Epidermal melanocyte (primary cell): Measurements from ENCODE around the gene KTI12.
"Not testable (repeated sequence)": the region's sequence is repeated elsewhere in the genome, so short reads cannot be mapped to it uniquely, and the experiment has no call there.

Experiments
- DNase-seq: peaks from one replicate; pipeline ENCODE4 v3.0.0; 2011; ENCODE audit warnings: low spot score; ENCODE audit not compliant: insufficient read length

KTI12 gene

GRCh38 chr1:52033190-52034049, at the start of gene KTI12:
Gene KTI12, minus strand, starts transcription at chr1:52033810. Its CDS starts 49 bp downstream, at chr1:52033761.
- DNase-seq: peak; percentile 94

DNA sequence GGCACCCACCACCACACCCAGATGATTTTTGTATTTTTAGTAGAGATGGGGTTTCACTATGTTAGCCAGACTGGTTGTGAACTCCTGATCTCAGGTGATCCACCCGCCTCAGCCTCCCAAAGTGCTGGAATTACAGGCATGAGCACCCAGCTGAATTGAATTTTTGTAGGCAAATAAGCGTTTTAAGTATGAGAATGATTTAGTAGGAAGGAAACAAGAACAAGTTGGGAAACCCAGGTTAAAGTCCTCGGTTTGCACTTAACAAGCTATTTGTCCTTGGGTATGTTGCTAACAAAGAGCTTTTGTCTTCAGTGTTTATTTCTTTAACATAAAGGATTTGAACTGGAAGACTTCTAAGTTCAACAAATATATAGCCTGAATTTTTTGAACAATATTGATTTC, 46.4 kb upstream of the KTI12 start:
- DNase-seq: no peak

GRCh38 chr1:52077277-52077676, 43.7 kb upstream of the KTI12 start:
- DNase-seq: not testable (repeated sequence)

DNA sequence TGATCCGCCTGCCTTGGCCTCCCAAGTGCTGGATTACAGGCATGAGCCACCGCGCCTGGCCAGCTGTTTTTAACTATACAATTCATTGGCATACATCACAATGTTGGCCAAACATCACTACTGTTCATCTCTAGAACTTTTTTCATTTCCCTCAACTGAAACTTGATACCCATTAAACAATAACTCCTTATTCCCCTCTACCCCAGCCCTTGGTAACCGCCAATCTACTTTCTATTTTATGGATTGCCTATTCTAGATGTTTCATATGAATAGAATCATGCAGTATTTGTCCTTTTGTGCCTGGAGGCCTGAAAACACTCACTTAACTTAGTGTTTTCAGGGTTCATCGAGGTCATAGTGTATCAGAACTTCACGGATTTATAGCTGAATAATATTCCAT, 38.7 kb upstream of the KTI12 start:
- peak; percentile 27 for DNase-seq

DNA sequence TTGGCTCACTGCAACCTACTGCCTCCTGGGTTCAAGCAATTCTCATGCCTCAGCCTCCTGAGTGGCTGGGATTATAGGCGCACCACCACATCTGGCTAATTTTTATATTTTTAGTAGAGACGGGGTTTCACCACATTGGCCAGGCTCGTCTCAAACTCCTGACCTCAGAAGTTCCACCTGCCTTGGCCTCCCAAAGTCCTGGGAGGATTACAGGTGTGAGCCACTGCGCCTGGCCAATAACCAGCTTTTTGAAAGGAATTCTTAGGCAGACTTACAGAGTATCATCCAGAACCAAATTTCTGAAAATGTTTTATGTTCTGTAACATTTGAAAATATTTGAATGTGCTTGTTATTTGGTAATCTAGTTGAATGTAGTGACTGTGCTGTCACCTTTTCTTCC, 37.1 kb upstream of the KTI12 start:
- no peak for DNase-seq

- DNase-seq: no peak
These were observed 29.6 kb upstream of the KTI12 start for GRCh38 chr1:52063192-52063591.

- DNase-seq: no peak
These were observed 27.2 kb upstream of the KTI12 start for GRCh38 chr1:52060822-52061221.

DNA sequence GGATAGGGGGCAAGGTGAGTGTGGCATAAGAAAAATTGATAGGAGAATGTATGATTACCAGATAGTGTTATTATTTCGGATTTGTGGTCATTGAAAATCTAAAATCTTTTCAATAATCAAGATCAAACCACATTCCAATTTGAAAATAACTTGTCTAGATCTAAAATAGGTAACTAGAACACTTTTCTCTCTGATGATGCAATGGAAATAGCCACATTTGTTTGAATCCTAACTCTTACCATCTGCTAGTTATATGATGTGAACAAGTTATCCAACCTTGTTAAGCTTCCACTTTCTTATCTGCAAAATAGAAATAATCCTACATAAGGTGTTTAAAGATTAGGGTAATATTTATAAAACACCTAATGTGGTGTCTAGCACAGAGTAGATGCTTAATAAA, 26.3 kb upstream of the KTI12 start:
- DNase-seq: no peak

GRCh38 chr1:52059321-52059720, 25.7 kb upstream of the KTI12 start:
- DNase-seq: no peak

- DNase-seq: no peak
These were observed 24.3 kb upstream of the KTI12 start for GRCh38 chr1:52057876-52058415.

- DNase-seq: no peak
These were observed 23.6 kb upstream of the KTI12 start for GRCh38 chr1:52057255-52057654.

DNA sequence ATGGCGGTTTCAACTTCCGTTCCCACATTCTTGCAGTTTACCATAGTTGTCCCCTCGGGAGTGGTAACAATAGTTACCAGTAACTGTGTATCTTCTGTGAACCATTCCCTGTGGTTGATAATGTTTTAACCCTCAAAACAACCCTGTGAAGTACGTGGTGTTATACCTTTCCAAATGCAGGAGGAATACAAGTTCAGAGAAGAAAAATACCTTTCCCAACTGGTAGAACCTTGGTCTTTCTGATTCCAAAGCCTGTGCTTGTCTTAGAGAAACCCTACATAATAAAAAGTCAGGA, 23.3 kb upstream of the KTI12 start:
- DNase-seq: no peak

- peak; percentile 88 for DNase-seq
These were observed 22.7 kb upstream of the KTI12 start, which contains the start of gene BTF3L4 for GRCh38 chr1:52056163-52056936. Gene BTF3L4, plus strand, starts transcription at chr1:52056295. Its CDS starts 3,553 bp downstream, at chr1:52059848.

DNA sequence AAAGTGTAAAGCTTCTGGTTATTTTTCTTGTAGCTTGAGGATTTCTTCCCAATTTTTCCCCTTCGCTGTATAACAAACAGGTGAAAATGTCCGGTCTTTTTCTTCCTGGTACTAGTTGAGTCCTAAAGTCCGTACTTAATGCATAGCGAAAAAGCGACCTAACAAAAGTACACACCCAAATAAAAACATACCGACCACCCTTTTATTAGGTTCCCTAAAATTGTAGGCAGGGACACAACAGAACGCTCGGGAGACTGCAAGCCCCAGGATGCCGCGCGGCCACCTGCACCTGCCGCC, 22.2 kb upstream of the KTI12 start:
- no peak for DNase-seq

GRCh38 chr1:52055066-52055865, 21.7 kb upstream of the KTI12 start, which contains the start of gene TXNDC12:
Gene TXNDC12, minus strand, starts transcription at chr1:52055191. Its CDS starts 95 bp downstream, at chr1:52055096.
- DNase-seq: peak; percentile 89

DNA sequence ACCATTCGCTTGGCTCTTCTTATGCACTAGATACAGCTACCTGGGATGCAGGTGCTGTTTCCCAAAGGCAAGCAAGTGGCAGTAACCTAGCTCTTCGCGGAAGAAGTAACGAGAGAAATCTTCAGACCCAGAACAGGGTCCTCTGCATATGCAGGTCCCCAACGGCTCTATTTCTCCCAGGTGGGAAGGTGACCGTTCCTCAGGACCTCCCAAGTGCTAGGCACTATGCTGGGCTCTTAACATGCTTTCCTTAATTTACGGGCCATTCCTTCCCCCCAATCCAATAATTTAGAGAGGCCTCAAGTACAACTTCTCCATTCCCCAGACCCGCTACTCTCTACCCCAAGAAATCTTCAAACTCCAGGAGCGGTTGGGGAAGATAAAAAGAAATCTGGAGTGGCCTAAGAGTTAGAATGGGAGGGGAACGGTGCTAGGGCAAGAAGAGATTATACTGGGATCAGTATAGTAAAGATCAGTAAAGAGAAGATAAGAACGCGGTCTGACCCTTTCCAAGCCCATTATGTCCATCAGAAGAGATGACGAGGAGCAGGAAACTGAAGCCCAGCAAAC, 21.0 kb upstream of the KTI12 start:
- no peak for DNase-seq

GRCh38 chr1:52053862-52054261, 20.3 kb upstream of the KTI12 start:
- DNase-seq: no peak

DNA sequence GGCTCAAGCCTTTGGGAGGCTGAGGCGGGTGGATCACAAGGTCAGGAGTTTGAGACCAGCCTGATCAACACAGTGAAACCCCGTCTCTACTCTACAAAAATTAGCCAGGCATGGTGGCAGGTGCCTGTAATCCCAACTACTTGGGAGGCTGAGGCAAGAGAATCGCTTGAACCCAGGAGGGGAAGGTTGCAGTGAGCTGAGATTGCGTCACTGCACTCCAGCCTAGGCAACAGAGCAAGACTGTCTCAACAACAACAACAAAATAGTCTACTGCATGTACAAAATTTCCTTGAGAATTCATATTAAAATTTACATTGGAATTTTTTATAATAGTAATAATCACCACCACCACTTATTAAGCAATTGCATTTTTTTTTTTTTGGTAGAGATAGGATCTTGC, 15.7 kb upstream of the KTI12 start:
- not testable (repeated sequence) for DNase-seq

GRCh38 chr1:52045666-52046195, 12.1 kb upstream of the KTI12 start:
- DNase-seq: not testable (repeated sequence)

- DNase-seq: no peak
These were observed 11.6 kb upstream of the KTI12 start for GRCh38 chr1:52045236-52045635.
